Measurements from ENCODE around the gene PRR13. TPM values are rescaled to one million over a fixed set of nuclear protein-coding genes. Genes with fewer than 3 reads are reported as not detected.
"Not testable (repeated sequence)": the region's sequence is repeated elsewhere in the genome, so short reads cannot be mapped to it uniquely, and the experiment has no call there.

PRR13 gene
- total RNA-seq, 1 experiment from 2014 or later = 216 TPM

DNA sequence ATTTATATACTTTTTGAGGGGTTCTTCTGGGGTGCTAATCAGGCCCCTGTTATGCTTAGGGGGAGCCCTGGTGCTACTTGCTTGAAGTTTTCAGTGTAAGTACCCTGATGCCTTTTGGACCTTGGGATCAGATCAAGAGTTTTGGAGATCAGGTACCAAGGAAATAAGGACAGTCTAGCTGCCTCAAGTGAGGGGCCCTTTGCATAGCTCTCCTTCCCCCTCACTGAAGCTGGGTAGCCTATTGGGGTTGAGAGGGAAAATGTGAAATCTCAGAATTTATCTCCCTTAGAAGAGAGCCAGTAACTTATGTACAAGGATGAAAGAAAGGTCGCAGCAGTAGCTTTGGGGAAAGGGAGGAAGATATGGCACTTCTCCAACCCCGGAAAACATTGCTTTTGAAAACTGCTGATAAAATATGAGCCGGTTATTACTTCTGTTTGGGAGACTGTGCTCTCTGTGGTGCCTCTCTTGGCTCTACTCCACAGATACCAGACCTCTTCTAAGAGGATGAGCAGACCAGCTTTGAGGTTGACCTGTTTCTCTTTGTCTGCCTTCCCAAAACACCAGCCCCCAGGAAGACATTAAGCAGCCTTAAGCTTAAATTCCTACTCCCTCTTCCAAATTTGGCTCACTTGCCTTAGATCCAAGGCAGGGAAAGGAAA, 26.6 kb upstream of the PRR13 start:
- Histone ChIP-seq H3K4me3 (replicated peaks in 1 of 2; ENCODE audit: low read depth in 1 of 2, low read length in 2 of 2) (no peak overlapping the region), H3K27me3 (ENCODE audit: insufficient read depth, low read length) (no peaks in the 10 kb centered on the region), H3K9me2 (ENCODE audit: insufficient read depth) (no peaks in the 10 kb centered on the region), H2AFZ (ENCODE audit: low read depth, low read length, poor library complexity, severe bottlenecking) (no peak overlapping the region), H4K20me1 (ENCODE audit: insufficient read depth) (no peaks in the 10 kb centered on the region), H3K9ac (ENCODE audit: low read length) (no peak overlapping the region), H3K36me3 (ENCODE audit: control insufficient read depth in 1 of 2, insufficient read depth in 2 of 2, low read length in 2 of 2) (peaks cover 19 to 22% of the 10 kb centered on the region in 2 experiments), H3K4me1 (ENCODE audit: control insufficient read depth in 1 of 2, insufficient read depth in 2 of 2, low read length in 2 of 2) (peaks cover 14 to 19% of the 10 kb centered on the region in 2 experiments), H3K9me3 (ENCODE audit: control insufficient read depth in 1 of 2, insufficient read depth in 1 of 2, low read depth in 1 of 2, low read length in 2 of 2) (no peaks in the 10 kb centered on the region), H3K79me2 (ENCODE audit: insufficient read depth, low read length) (no peaks in the 10 kb centered on the region), H3K27ac (ENCODE audit: low read depth, low read length) (no peak overlapping the region), H3K4me2 (ENCODE audit: low read length) (no peak overlapping the region)
- no peak for TF ChIP-seq ELF1 (IDR thresholded peaks at IDR 0.05; ENCODE audit: borderline replicate concordance, low read depth)
- no peak for TF ChIP-seq RAD21 (IDR thresholded peaks at IDR 0.05; ENCODE audit: low read depth)
- no peak for TF ChIP-seq SIN3A (IDR thresholded peaks at IDR 0.05; ENCODE audit: low read depth)
- no peak for TF ChIP-seq POLR2A (IDR thresholded peaks at IDR 0.05; ENCODE audit: borderline replicate concordance, extremely low read depth, insufficient read depth, insufficient read length)
- TF ChIP-seq SRF (IDR thresholded peaks at IDR 0.05; ENCODE audit: low read depth) = no peak
- no peak for TF ChIP-seq TCF7L2 (IDR thresholded peaks at IDR 0.05; ENCODE audit: borderline replicate concordance, extremely low read depth, insufficient read depth, insufficient read length)
- TF ChIP-seq POLR2AphosphoS5 (IDR thresholded peaks at IDR 0.05; ENCODE audit: low read depth, low read length) = no peak
- ATAC-seq = no peak
- ChIA-PET CTCF (interaction anchor here (0.8 kb wide), 1 partner anchor 63 kb away, joined by 3 read pairs; no protein-coding TSS in a partner anchor), POLR2A (no interaction called here), RAD21 (ENCODE audit: low non-redundant PET in 1 of 2, low total read pairs in 2 of 2, uncharacterized antibody in 2 of 2, unreplicated experiment in 2 of 2) (no interaction called here)
- DNase-seq (ENCODE audit: low read depth, low spot score) = no peak
- BruUV-seq (replicated peaks) = no TSS peak
- intact Hi-C loops (cut with micrococcal nuclease) = no loop called here

DNA sequence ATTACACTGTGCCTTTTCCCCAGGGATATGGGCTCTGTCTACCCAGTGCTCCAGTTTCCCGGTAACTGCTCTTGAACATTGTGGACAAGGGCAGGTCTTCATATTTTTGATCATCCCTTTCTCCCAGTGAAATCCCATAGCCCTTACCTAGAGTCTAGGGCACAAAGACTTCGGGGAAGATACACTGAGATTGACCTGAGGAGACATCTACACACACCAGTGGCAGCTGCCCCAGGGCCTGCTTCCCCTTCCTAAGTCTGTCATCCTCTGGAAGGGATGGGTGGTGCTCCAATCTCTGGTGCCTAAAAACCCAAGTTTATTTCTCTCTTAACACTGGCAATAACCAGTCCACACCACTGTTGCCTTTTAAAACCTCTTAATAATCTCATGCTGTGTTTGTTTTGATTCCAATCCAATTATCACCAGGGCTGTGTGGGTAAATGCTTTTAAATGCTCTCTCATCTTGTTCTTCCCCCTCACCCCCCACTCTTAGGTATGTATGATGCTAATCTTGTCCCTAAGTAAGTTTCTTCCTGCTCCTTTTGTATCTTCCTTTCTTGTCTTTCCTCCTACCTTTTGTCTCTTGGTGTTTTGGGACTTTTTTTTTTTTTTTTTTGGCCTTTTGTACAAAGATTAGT, 25.7 kb upstream of the PRR13 start:
- Histone ChIP-seq H3K36me3 (ENCODE audit: control insufficient read depth in 1 of 2, insufficient read depth in 2 of 2, low read length in 2 of 2) (peaks cover 16 to 19% of the 10 kb centered on the region in 2 experiments), H3K4me1 (ENCODE audit: control insufficient read depth in 1 of 2, insufficient read depth in 2 of 2, low read length in 2 of 2) (peaks cover 18 to 29% of the 10 kb centered on the region in 2 experiments)
- intact Hi-C loops (cut with micrococcal nuclease); H2AFZ ChIP-seq (ENCODE audit: low read depth, low read length, poor library complexity, severe bottlenecking); H3K9me2 ChIP-seq (ENCODE audit: insufficient read depth); H4K20me1 ChIP-seq (ENCODE audit: insufficient read depth); DNase-seq (ENCODE audit: low read depth, low spot score); H3K4me2 ChIP-seq (ENCODE audit: low read length); H3K4me3 ChIP-seq (replicated peaks in 1 of 2; ENCODE audit: low read depth in 1 of 2, low read length in 2 of 2); H3K27me3 ChIP-seq (ENCODE audit: insufficient read depth, low read length); H3K27ac ChIP-seq (ENCODE audit: low read depth, low read length); H3K9ac ChIP-seq (ENCODE audit: low read length); H3K9me3 ChIP-seq (ENCODE audit: control insufficient read depth in 1 of 2, insufficient read depth in 1 of 2, low read depth in 1 of 2, low read length in 2 of 2); BruUV-seq (replicated peaks); RAD21 ChIA-PET (ENCODE audit: low non-redundant PET in 1 of 2, low total read pairs in 2 of 2, uncharacterized antibody in 2 of 2, unreplicated experiment in 2 of 2); H3K79me2 ChIP-seq (ENCODE audit: insufficient read depth, low read length); POLR2A ChIA-PET: not testable (repeated sequence)
- CTCF ChIA-PET = interaction anchor here (0.6 to 0.8 kb wide), 2 partner anchors 64 to 92 kb away, joined by 3 read pairs; no protein-coding TSS in a partner anchor
- ATAC-seq = 0 out of 2 replicates have a peak, but pooled peaks have one; percentile 9

DNA sequence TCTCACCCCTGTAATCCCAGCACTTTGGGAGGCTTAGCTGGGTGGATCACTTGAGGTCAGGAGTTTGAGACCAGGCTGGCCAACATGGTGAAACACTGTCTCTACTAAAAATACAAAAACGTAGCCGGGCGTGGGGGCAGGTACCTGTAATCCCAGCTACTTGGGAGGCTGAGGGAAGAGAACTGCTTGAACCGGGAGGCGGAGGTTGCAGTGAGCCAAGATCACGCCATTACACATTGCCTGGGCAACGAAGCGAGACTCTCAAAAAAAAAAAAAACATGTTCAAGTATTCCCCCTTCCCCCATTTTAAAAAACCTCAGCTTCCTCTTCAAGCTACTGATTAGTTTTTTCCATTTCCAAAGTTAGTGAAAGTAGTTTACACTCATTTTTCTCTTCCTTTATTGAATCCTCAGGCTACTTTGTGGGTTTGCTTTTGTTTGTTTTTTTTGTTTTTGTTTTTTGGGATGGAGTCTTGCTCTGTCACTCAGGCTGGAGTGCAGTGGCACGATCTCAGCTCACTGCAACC, 24.2 kb upstream of the PRR13 start:
- H4K20me1 ChIP-seq (ENCODE audit: insufficient read depth); DNase-seq (ENCODE audit: low read depth, low spot score); RAD21 ChIA-PET (ENCODE audit: low non-redundant PET in 1 of 2, low total read pairs in 2 of 2, uncharacterized antibody in 2 of 2, unreplicated experiment in 2 of 2); H3K36me3 ChIP-seq (ENCODE audit: control insufficient read depth in 1 of 2, insufficient read depth in 2 of 2, low read length in 2 of 2); H3K9me2 ChIP-seq (ENCODE audit: insufficient read depth); ATAC-seq; H3K4me3 ChIP-seq (replicated peaks in 1 of 2; ENCODE audit: low read depth in 1 of 2, low read length in 2 of 2); BruUV-seq (replicated peaks); H3K27me3 ChIP-seq (ENCODE audit: insufficient read depth, low read length); H3K4me2 ChIP-seq (ENCODE audit: low read length); H3K9ac ChIP-seq (ENCODE audit: low read length); H3K79me2 ChIP-seq (ENCODE audit: insufficient read depth, low read length); intact Hi-C loops (cut with micrococcal nuclease); H3K9me3 ChIP-seq (ENCODE audit: control insufficient read depth in 1 of 2, insufficient read depth in 1 of 2, low read depth in 1 of 2, low read length in 2 of 2); H2AFZ ChIP-seq (ENCODE audit: low read depth, low read length, poor library complexity, severe bottlenecking); H3K27ac ChIP-seq (ENCODE audit: low read depth, low read length): not testable (repeated sequence)
- peaks cover 20 to 26% of the 10 kb centered on the region in 2 experiments for H3K4me1 ChIP-seq (ENCODE audit: control insufficient read depth in 1 of 2, insufficient read depth in 2 of 2, low read length in 2 of 2)
- CTCF ChIA-PET = interaction anchor here (1.3 to 2.2 kb wide), 3 partner anchors 36 to 96 kb away, joined by 4 to 8 read pairs (median 5); partner anchors contain the start of gene AAAS
- POLR2A ChIA-PET = interaction anchor here (1.5 kb wide), 1 partner anchor 20 kb away, joined by 3 read pairs; no protein-coding TSS in a partner anchor

Measured in HCT116 (cell line).